Measurements from ENCODE around the gene ZDHHC14.
"Not testable (repeated sequence)": the region's sequence is repeated elsewhere in the genome, so short reads cannot be mapped to it uniquely, and the experiment has no call there.

ZDHHC14 gene

GRCh38 chr6:157467339-157467738 lies 86.3 kb downstream of the ZDHHC14 start:
- DNase-seq (ENCODE audit: low spot score), result not testable (repeated sequence)

- DNase-seq (ENCODE audit: low spot score), result no peak
Observed at GRCh38 chr6:157468054-157468453, 87.1 kb downstream of the ZDHHC14 start.

GRCh38 chr6:157468574-157468973 lies 87.6 kb downstream of the ZDHHC14 start:
- DNase-seq (ENCODE audit: low spot score), result no peak

- no peak for DNase-seq (ENCODE audit: low spot score)
Observed at GRCh38 chr6:157469378-157469777, 88.4 kb downstream of the ZDHHC14 start.

- DNase-seq (ENCODE audit: low spot score), result no peak
Observed at GRCh38 chr6:157471077-157471686, 90.2 kb downstream of the ZDHHC14 start.

- no peak for DNase-seq (ENCODE audit: low spot score)
Observed at GRCh38 chr6:157471895-157472686, 91.1 kb downstream of the ZDHHC14 start.

- DNase-seq (ENCODE audit: low spot score), result no peak
Observed at GRCh38 chr6:157476797-157477196, 95.8 kb downstream of the ZDHHC14 start.

- DNase-seq (ENCODE audit: low spot score), result no peak
Observed at GRCh38 chr6:157478926-157479325, 97.9 kb downstream of the ZDHHC14 start.

GRCh38 chr6:157479464-157480303 lies 98.7 kb downstream of the ZDHHC14 start:
- no peak for DNase-seq (ENCODE audit: low spot score)

GRCh38 chr6:157481189-157481864 lies 100.3 kb downstream of the ZDHHC14 start:
- no peak for DNase-seq (ENCODE audit: low spot score)

GRCh38 chr6:157481865-157482249 lies 100.9 kb downstream of the ZDHHC14 start:
- DNase-seq (ENCODE audit: low spot score), result no peak

GRCh38 chr6:157483770-157484169 lies 102.8 kb downstream of the ZDHHC14 start:
- DNase-seq (ENCODE audit: low spot score), result no peak

GRCh38 chr6:157484181-157484580 lies 103.2 kb downstream of the ZDHHC14 start:
- no peak for DNase-seq (ENCODE audit: low spot score)

- DNase-seq (ENCODE audit: low spot score), result no peak
Observed at GRCh38 chr6:157486572-157486971, 105.6 kb downstream of the ZDHHC14 start.

- DNase-seq (ENCODE audit: low spot score), result no peak
Observed at GRCh38 chr6:157487110-157487773, 106.3 kb downstream of the ZDHHC14 start.

GRCh38 chr6:157488058-157488457 lies 107.1 kb downstream of the ZDHHC14 start:
- DNase-seq (ENCODE audit: low spot score), result no peak

GRCh38 chr6:157488716-157489118 lies 107.7 kb downstream of the ZDHHC14 start:
- no peak for DNase-seq (ENCODE audit: low spot score)

- DNase-seq (ENCODE audit: low spot score), result no peak
Observed at GRCh38 chr6:157490611-157491269, 109.8 kb downstream of the ZDHHC14 start.

GRCh38 chr6:157491571-157492232 lies 110.7 kb downstream of the ZDHHC14 start:
- DNase-seq (ENCODE audit: low spot score), result no peak

GRCh38 chr6:157492249-157492648 lies 111.3 kb downstream of the ZDHHC14 start:
- DNase-seq (ENCODE audit: low spot score), result no peak

- no peak for DNase-seq (ENCODE audit: low spot score)
Observed at GRCh38 chr6:157492741-157493140, 111.8 kb downstream of the ZDHHC14 start.
